ENCODE data around the gene HNRNPM. TPM values are rescaled to one million over a fixed set of nuclear protein-coding genes. Genes with fewer than 3 reads are reported as not detected.

Gene HNRNPM
- total RNA-seq, 2 experiments from 2014 or later: 269 to 272 TPM

- Mint-ChIP-seq H3K9me3 (no peaks in the 10 kb centered on the region), H3K27ac (no peak overlapping the region), H3K4me1 (ENCODE audit: low read depth) (peaks cover 28% of the 10 kb centered on the region), H3K4me3 (no peak overlapping the region), H3K36me3 (ENCODE audit: low read depth) (no peaks in the 10 kb centered on the region), H3K27me3 (no peaks in the 10 kb centered on the region)
- Histone ChIP-seq H3K9me3 (ENCODE audit: control insufficient read depth in 1 of 2, insufficient read depth in 1 of 2, low read length in 2 of 2) (no peaks in the 10 kb centered on the region), H3K4me3 (ENCODE audit: low read length) (no peak overlapping the region), H3K27me3 (ENCODE audit: control insufficient read depth in 1 of 2, insufficient read depth in 2 of 2, low read length in 2 of 2) (no peaks in the 10 kb centered on the region), H3K27ac (ENCODE audit: low read depth in 1 of 2, low read length in 2 of 2) (no peak overlapping the region), H3K4me1 (ENCODE audit: insufficient read depth, low read length) (peaks cover 31% of the 10 kb centered on the region), H3K36me3 (ENCODE audit: insufficient read depth, low read length) (no peaks in the 10 kb centered on the region)
- TF ChIP-seq CTCF (IDR thresholded peaks at IDR 0.05): no peak
- ChIA-PET POLR2A (interaction anchor here (1.0 kb wide), 1 partner anchor 19 kb away, joined by 3 read pairs; no protein-coding TSS in a partner anchor), CTCF (no interaction called here)
- DNase-seq (no peak), ATAC-seq (ENCODE audit: poor library complexity) (no peak)
- intact Hi-C loops (cut with DNase I, micrococcal nuclease): no loop called here
Measured at GRCh38 chr19:8498295-8498694, 53.5 kb downstream of the HNRNPM start.

GRCh38 chr19:8499048-8499833 is 54.5 kb downstream of the HNRNPM start:
- Mint-ChIP-seq H3K27me3 (no peaks in the 10 kb centered on the region), H3K9me3 (no peaks in the 10 kb centered on the region), H3K36me3 (ENCODE audit: low read depth) (no peaks in the 10 kb centered on the region), H3K4me1 (ENCODE audit: low read depth) (peaks cover 22% of the 10 kb centered on the region), H3K4me3 (no peak overlapping the region), H3K27ac (no peak overlapping the region)
- H3K4me3 ChIP-seq (ENCODE audit: low read length): no peak overlapping the region
- H3K27ac ChIP-seq (ENCODE audit: low read depth in 1 of 2, low read length in 2 of 2): no peak overlapping the region
- H3K27me3 ChIP-seq (ENCODE audit: control insufficient read depth in 1 of 2, insufficient read depth in 2 of 2, low read length in 2 of 2): no peaks in the 10 kb centered on the region
- TF ChIP-seq CTCF (IDR thresholded peaks at IDR 0.05): no peak
- peaks cover 30% of the 10 kb centered on the region for H3K4me1 ChIP-seq (ENCODE audit: insufficient read depth, low read length)
- intact Hi-C loops (cut with DNase I, micrococcal nuclease): no loop called here
- H3K36me3 ChIP-seq (ENCODE audit: insufficient read depth, low read length): no peaks in the 10 kb centered on the region
- ATAC-seq (ENCODE audit: poor library complexity) (no peak), DNase-seq (no peak)
- ChIA-PET CTCF (no interaction called here), POLR2A (interaction anchor here (1.1 kb wide), 1 partner anchor 10 kb away, joined by 4 read pairs; no protein-coding TSS in a partner anchor)
- no peaks in the 10 kb centered on the region for H3K9me3 ChIP-seq (ENCODE audit: control insufficient read depth in 1 of 2, insufficient read depth in 1 of 2, low read length in 2 of 2)

- no peak overlapping the region for H3K27ac ChIP-seq (ENCODE audit: low read depth in 1 of 2, low read length in 2 of 2)
- H3K9me3 Mint-ChIP-seq: no peaks in the 10 kb centered on the region
- H3K27ac Mint-ChIP-seq: peak overlapping the region; percentile 48
- no peaks in the 10 kb centered on the region for H3K9me3 ChIP-seq (ENCODE audit: control insufficient read depth in 1 of 2, insufficient read depth in 1 of 2, low read length in 2 of 2)
- DNase-seq (no peak), ATAC-seq (ENCODE audit: poor library complexity) (no peak)
- H3K4me3 ChIP-seq (ENCODE audit: low read length): no peak overlapping the region
- H3K36me3 Mint-ChIP-seq (ENCODE audit: low read depth): no peaks in the 10 kb centered on the region
- CTCF ChIA-PET: no interaction called here
- H3K4me3 Mint-ChIP-seq: peak overlapping the region; percentile 17
- peaks cover 26% of the 10 kb centered on the region for H3K4me1 Mint-ChIP-seq (ENCODE audit: low read depth)
- H3K27me3 Mint-ChIP-seq: no peaks in the 10 kb centered on the region
- POLR2A ChIA-PET: interaction anchor here (1.1 kb wide), 1 partner anchor 9 kb away, joined by 4 read pairs; no protein-coding TSS in a partner anchor
- no peak for TF ChIP-seq CTCF (IDR thresholded peaks at IDR 0.05)
- no peaks in the 10 kb centered on the region for H3K27me3 ChIP-seq (ENCODE audit: control insufficient read depth in 1 of 2, insufficient read depth in 2 of 2, low read length in 2 of 2)
- peaks cover 28% of the 10 kb centered on the region for H3K4me1 ChIP-seq (ENCODE audit: insufficient read depth, low read length)
- H3K36me3 ChIP-seq (ENCODE audit: insufficient read depth, low read length): no peaks in the 10 kb centered on the region
- intact Hi-C loops (cut with DNase I, micrococcal nuclease): no loop called here
Measured at GRCh38 chr19:8500158-8500557, 55.4 kb downstream of the HNRNPM start.

Measured in CD4-positive, alpha-beta T cell (primary cell).